HL-60 (cell line): ENCODE results near the gene MCF2L2.

Experiments
- CTCF ChIP-seq: IDR thresholded peaks from one replicate; pipeline ENCODE4 v1.5.1; 2011; ENCODE audit warnings: low read length, control low read depth, inconsistent platforms; ENCODE audit not compliant: insufficient read depth
- POLR2AphosphoS5 ChIP-seq: IDR thresholded peaks from 2 replicates; pipeline ENCODE4 v1.6.1; 2012; ENCODE audit warnings: low read depth

DNA sequence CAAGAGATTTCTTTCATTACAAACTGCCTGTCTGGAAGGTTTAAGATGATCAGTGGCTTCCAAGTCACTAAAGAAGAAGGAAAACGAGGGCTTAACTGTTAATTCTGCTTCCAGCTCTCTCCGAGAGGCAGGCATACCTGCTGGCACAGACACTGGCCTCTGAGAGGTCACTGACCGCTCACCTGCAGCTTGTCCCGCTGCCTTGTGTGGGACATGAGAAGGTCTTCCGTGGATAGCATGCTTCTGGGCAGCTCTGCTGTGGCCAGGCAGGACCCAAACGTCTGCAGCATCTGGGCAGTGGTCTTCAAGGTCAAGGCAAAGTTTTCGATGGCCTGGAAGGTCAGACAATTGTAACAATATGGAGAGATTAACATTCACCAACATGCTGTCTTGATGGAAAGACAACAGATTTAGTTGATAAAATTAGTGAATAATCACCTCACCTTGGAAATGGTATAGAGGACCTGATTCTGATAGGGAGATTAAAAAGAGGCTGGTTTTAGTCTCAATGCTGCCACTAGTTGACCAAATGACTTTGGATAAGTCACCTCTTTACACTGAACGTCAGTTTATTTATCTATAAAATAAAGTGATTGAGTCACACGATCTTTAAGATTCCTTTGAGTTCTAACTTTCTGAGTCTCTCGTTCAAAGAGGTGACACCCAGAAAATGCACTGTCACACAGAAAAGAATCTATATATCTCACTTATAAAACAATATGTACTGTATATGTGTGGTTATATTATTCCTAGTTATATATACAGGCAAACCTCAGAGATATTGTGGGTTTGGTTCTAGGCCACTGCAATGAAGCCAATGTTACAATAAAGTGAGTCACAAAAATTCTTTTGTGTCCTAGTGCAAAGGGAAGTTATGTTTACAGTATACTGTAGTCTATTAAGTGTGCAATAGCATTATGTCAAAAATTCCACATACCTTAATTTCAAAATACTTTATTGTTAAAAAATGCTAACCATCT, 110.2 kb downstream of the MCF2L2 start:
- no peak for TF ChIP-seq CTCF
- TF ChIP-seq POLR2AphosphoS5: no peak
